WTC11 (cell line): ENCODE results near the gene TNRC18. TPM values are rescaled to one million over a fixed set of nuclear protein-coding genes. Genes with fewer than 3 reads are reported as not detected.
"Not testable (repeated sequence)": the region's sequence is repeated elsewhere in the genome, so short reads cannot be mapped to it uniquely, and the experiment has no call there.

Experiments
- ATAC-seq: fragments of 200-7000 bp; cut with Tn5 transposase; 2 replicates; pipeline ENCODE4 v1.10.0; 2021; ENCODE audit warnings: mild to moderate bottlenecking, moderate library complexity
- CTCF ChIA-PET: fragments of 300-600 bp; sonication (Branson Sonifier 250); formaldehyde crosslinking; loops from one replicate; lab custom pipeline; 2021; ENCODE audit warnings: antibody characterized with exemption; lab: Charles Lee
- POLR2A ChIA-PET: fragments of 350-600 bp; sonication (Branson Sonifier 250); formaldehyde crosslinking; loops from one replicate; lab custom pipeline; 2021; ENCODE audit warnings: antibody characterized with exemption; lab: Charles Lee
- DNase-seq: peaks from one replicate; pipeline ENCODE4 v3.0.0; 2021; ENCODE audit warnings: low spot score
- H3K27ac Mint-ChIP-seq: 2 replicates; pipeline ENCODE4 v1.8.0; 2021; ENCODE audit warnings: mixed read lengths
- H3K27me3 Mint-ChIP-seq: 2 replicates; pipeline ENCODE4 v1.8.0; 2021; ENCODE audit warnings: low read depth, mild to moderate bottlenecking, moderate library complexity, mixed read lengths
- H3K36me3 Mint-ChIP-seq: 2 replicates; pipeline ENCODE4 v1.8.0; 2021; ENCODE audit warnings: mixed read lengths
- H3K4me1 Mint-ChIP-seq: 2 replicates; pipeline ENCODE4 v1.8.0; 2022; ENCODE audit warnings: mixed read lengths
- H3K4me3 Mint-ChIP-seq: 2 replicates; pipeline ENCODE4 v1.8.0; 2021; ENCODE audit warnings: mild to moderate bottlenecking, moderate library complexity, mixed read lengths
- H3K9me3 Mint-ChIP-seq: 2 replicates; pipeline ENCODE4 v1.8.0; 2021; ENCODE audit warnings: mixed read lengths
- CBFB ChIP-seq: sonication (generic); formaldehyde crosslinking; IDR thresholded peaks from 2 replicates; pipeline ENCODE4 v1.8.1; 2022; ENCODE audit warnings: mild to moderate bottlenecking, low read depth, missing genetic modification reagents
- E2F1 ChIP-seq: sonication (generic); formaldehyde crosslinking; IDR thresholded peaks from 2 replicates; pipeline ENCODE4 v1.8.0; 2022; ENCODE audit warnings: mild to moderate bottlenecking, missing genetic modification reagents
- HMGA2 ChIP-seq: fragments of 250-450 bp; sonication (Bioruptor Pico); IDR thresholded peaks from 2 replicates; pipeline ENCODE4 v1.4.0; 2021; ENCODE audit warnings: mild to moderate bottlenecking, moderate library complexity
- JAZF1 ChIP-seq: fragments of 250-450 bp; sonication (Bioruptor Pico); IDR thresholded peaks from 2 replicates; pipeline ENCODE4 v1.9.0; 2021; ENCODE audit warnings: moderate library complexity, mild to moderate bottlenecking, inconsistent platforms
- MAX ChIP-seq: sonication (generic); formaldehyde crosslinking; IDR thresholded peaks from 2 replicates; pipeline ENCODE4 v1.8.0; 2022; ENCODE audit warnings: mild to moderate bottlenecking, missing genetic modification reagents
- NFATC4 ChIP-seq: fragments of 250-450 bp; sonication (Bioruptor Pico); IDR thresholded peaks from 2 replicates; pipeline ENCODE4 v1.9.0; 2021; ENCODE audit warnings: mild to moderate bottlenecking
- OVOL2 ChIP-seq: fragments of 250-450 bp; sonication (Bioruptor Pico); IDR thresholded peaks from 2 replicates; pipeline ENCODE4 v1.9.0; 2021; ENCODE audit warnings: mild to moderate bottlenecking, borderline replicate concordance
- RORB ChIP-seq: fragments of 250-450 bp; sonication (Bioruptor Pico); IDR thresholded peaks from 2 replicates; pipeline ENCODE4 v1.9.0; 2021; ENCODE audit warnings: mild to moderate bottlenecking
- TCF7 ChIP-seq: sonication (generic); formaldehyde crosslinking; IDR thresholded peaks from 2 replicates; pipeline ENCODE4 v1.8.0; 2022; ENCODE audit warnings: mild to moderate bottlenecking, low read depth, missing genetic modification reagents, moderate library complexity
- ZBTB21 ChIP-seq: sonication (generic); formaldehyde crosslinking; IDR thresholded peaks from 2 replicates; pipeline ENCODE4 v1.8.1; 2023; ENCODE audit warnings: mild to moderate bottlenecking, missing genetic modification reagents, borderline replicate concordance
- ZNF317 ChIP-seq: sonication (generic); formaldehyde crosslinking; IDR thresholded peaks from 2 replicates; pipeline ENCODE4 v1.8.1; 2023; ENCODE audit warnings: low read depth, mild to moderate bottlenecking, moderate library complexity, missing genetic modification reagents, borderline replicate concordance
- ZNF396 ChIP-seq: fragments of 250-450 bp; sonication (Bioruptor Pico); IDR thresholded peaks from 2 replicates; pipeline ENCODE4 v1.8.0; 2021; ENCODE audit warnings: mild to moderate bottlenecking, moderate library complexity, borderline replicate concordance
- ZNF512 ChIP-seq: sonication (generic); formaldehyde crosslinking; IDR thresholded peaks from 2 replicates; pipeline ENCODE4 v1.8.1; 2022; ENCODE audit warnings: missing genetic modification reagents, borderline replicate concordance
- ZNF671 ChIP-seq: fragments of 250-450 bp; sonication (Bioruptor Pico); IDR thresholded peaks from 2 replicates; pipeline ENCODE4 v1.8.0; 2021; ENCODE audit warnings: mild to moderate bottlenecking
- total RNA-seq: library from RNA; stranded (reverse); gene quantifications from 3 replicates; pipeline ENCODE4 v1.2.3, GENCODE V29; 2021
- TF ChIP-seq, protein P1 (sequence below): fragments of 250-450 bp; sonication (Bioruptor Pico); IDR thresholded peaks from 2 replicates; pipeline ENCODE4 v1.9.0; 2021; ENCODE audit warnings: mild to moderate bottlenecking
- TF ChIP-seq, protein P2 (sequence below): fragments of 250-450 bp; sonication (Bioruptor Pico); IDR thresholded peaks from 2 replicates; pipeline ENCODE4 v1.9.0; 2021; ENCODE audit warnings: mild to moderate bottlenecking, borderline replicate concordance
- TF ChIP-seq, protein P3 (sequence below): sonication (generic); formaldehyde crosslinking; IDR thresholded peaks from 2 replicates; pipeline ENCODE4 v1.8.0; 2023; ENCODE audit warnings: mild to moderate bottlenecking, missing genetic modification reagents

The TNRC18 gene
- total RNA-seq, 1 experiment from 2014 or later: 55.0 TPM

- no peak for ATAC-seq
- H3K9me3 Mint-ChIP-seq: peaks cover 1% of the 10 kb centered on the region; the same call in 1 of the 2 replicates
- CTCF ChIA-PET: interaction anchor here (0.6 to 1.2 kb wide), 2 partner anchors 49 to 77 kb away, joined by 5 to 9 read pairs; no protein-coding TSS in a partner anchor
- no peak for TF ChIP-seq HMGA2 (CRISPR knock-in tag)
- TF ChIP-seq NFATC4 (CRISPR knock-in tag): no peak
- no peak for TF ChIP-seq CBFB (CRISPR knock-in tag)
- TF ChIP-seq, protein P1, sequence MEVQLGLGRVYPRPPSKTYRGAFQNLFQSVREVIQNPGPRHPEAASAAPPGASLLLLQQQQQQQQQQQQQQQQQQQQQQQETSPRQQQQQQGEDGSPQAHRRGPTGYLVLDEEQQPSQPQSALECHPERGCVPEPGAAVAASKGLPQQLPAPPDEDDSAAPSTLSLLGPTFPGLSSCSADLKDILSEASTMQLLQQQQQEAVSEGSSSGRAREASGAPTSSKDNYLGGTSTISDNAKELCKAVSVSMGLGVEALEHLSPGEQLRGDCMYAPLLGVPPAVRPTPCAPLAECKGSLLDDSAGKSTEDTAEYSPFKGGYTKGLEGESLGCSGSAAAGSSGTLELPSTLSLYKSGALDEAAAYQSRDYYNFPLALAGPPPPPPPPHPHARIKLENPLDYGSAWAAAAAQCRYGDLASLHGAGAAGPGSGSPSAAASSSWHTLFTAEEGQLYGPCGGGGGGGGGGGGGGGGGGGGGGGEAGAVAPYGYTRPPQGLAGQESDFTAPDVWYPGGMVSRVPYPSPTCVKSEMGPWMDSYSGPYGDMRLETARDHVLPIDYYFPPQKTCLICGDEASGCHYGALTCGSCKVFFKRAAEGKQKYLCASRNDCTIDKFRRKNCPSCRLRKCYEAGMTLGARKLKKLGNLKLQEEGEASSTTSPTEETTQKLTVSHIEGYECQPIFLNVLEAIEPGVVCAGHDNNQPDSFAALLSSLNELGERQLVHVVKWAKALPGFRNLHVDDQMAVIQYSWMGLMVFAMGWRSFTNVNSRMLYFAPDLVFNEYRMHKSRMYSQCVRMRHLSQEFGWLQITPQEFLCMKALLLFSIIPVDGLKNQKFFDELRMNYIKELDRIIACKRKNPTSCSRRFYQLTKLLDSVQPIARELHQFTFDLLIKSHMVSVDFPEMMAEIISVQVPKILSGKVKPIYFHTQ (CRISPR knock-in tag): no peak
- TF ChIP-seq E2F1 (CRISPR knock-in tag): no peak
- TF ChIP-seq, protein P2, sequence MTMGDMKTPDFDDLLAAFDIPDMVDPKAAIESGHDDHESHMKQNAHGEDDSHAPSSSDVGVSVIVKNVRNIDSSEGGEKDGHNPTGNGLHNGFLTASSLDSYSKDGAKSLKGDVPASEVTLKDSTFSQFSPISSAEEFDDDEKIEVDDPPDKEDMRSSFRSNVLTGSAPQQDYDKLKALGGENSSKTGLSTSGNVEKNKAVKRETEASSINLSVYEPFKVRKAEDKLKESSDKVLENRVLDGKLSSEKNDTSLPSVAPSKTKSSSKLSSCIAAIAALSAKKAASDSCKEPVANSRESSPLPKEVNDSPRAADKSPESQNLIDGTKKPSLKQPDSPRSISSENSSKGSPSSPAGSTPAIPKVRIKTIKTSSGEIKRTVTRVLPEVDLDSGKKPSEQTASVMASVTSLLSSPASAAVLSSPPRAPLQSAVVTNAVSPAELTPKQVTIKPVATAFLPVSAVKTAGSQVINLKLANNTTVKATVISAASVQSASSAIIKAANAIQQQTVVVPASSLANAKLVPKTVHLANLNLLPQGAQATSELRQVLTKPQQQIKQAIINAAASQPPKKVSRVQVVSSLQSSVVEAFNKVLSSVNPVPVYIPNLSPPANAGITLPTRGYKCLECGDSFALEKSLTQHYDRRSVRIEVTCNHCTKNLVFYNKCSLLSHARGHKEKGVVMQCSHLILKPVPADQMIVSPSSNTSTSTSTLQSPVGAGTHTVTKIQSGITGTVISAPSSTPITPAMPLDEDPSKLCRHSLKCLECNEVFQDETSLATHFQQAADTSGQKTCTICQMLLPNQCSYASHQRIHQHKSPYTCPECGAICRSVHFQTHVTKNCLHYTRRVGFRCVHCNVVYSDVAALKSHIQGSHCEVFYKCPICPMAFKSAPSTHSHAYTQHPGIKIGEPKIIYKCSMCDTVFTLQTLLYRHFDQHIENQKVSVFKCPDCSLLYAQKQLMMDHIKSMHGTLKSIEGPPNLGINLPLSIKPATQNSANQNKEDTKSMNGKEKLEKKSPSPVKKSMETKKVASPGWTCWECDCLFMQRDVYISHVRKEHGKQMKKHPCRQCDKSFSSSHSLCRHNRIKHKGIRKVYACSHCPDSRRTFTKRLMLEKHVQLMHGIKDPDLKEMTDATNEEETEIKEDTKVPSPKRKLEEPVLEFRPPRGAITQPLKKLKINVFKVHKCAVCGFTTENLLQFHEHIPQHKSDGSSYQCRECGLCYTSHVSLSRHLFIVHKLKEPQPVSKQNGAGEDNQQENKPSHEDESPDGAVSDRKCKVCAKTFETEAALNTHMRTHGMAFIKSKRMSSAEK (CRISPR knock-in tag): no peak
- TF ChIP-seq, all 79 proteins: peak for 0
- POLR2A ChIA-PET: no interaction called here
- Mint-ChIP-seq H3K4me1 (0 out of 2 replicates have a peak, but pooled peaks cover under 1% of the 10 kb centered on the region), H3K4me3 (no peak overlapping the region), H3K27me3 (peaks cover 6% of the 10 kb centered on the region), H3K27ac (no peak overlapping the region), H3K36me3 (peaks cover 4% of the 10 kb centered on the region)
- DNase-seq: no peak
Measured at GRCh38 chr7:5289355-5289754, 134.3 kb downstream of the TNRC18 start.

DNA sequence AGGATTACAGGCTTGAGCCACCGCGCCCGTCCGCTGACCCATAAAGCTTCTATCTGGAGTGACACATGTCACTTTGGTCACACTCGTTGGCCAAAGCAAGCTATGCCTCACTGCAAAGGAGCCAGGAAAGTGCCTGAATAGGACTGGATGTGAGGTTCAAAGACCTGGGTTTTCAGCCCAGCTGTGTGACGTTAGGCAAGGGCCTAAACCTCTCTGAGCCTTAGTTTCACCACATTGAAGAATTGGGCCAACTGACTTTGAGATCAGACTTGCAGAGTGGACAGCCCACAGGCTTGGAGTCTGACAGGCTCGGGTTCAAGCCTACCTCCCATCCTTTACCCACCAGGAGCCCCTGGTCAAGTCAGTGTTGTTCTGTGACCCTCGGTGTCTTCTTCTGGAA lies 135.1 kb downstream of the TNRC18 start:
- H3K4me1 Mint-ChIP-seq, ATAC-seq, H3K9me3 Mint-ChIP-seq, H3K36me3 Mint-ChIP-seq, H3K4me3 Mint-ChIP-seq, DNase-seq, POLR2A ChIA-PET, H3K27ac Mint-ChIP-seq: not testable (repeated sequence)
- peaks cover 14% of the 10 kb centered on the region for H3K27me3 Mint-ChIP-seq
- CTCF ChIA-PET: interaction anchor here (1.8 kb wide), 1 partner anchor 49 kb away, joined by 10 read pairs; no protein-coding TSS in a partner anchor

GRCh38 chr7:5287802-5288201 lies 135.8 kb downstream of the TNRC18 start:
- CTCF ChIA-PET: interaction anchor here (0.6 to 1.8 kb wide), 3 partner anchors 48 to 321 kb away, joined by 3 to 10 read pairs (median 5); no protein-coding TSS in a partner anchor
- Mint-ChIP-seq H3K27ac (no peak overlapping the region), H3K27me3 (peaks cover 15% of the 10 kb centered on the region), H3K4me3 (no peak overlapping the region), H3K4me1 (0 out of 2 replicates have a peak, but pooled peaks cover 2% of the 10 kb centered on the region), H3K9me3 (no peaks in the 10 kb centered on the region), H3K36me3 (no peaks in the 10 kb centered on the region)
- TF ChIP-seq, protein P3, sequence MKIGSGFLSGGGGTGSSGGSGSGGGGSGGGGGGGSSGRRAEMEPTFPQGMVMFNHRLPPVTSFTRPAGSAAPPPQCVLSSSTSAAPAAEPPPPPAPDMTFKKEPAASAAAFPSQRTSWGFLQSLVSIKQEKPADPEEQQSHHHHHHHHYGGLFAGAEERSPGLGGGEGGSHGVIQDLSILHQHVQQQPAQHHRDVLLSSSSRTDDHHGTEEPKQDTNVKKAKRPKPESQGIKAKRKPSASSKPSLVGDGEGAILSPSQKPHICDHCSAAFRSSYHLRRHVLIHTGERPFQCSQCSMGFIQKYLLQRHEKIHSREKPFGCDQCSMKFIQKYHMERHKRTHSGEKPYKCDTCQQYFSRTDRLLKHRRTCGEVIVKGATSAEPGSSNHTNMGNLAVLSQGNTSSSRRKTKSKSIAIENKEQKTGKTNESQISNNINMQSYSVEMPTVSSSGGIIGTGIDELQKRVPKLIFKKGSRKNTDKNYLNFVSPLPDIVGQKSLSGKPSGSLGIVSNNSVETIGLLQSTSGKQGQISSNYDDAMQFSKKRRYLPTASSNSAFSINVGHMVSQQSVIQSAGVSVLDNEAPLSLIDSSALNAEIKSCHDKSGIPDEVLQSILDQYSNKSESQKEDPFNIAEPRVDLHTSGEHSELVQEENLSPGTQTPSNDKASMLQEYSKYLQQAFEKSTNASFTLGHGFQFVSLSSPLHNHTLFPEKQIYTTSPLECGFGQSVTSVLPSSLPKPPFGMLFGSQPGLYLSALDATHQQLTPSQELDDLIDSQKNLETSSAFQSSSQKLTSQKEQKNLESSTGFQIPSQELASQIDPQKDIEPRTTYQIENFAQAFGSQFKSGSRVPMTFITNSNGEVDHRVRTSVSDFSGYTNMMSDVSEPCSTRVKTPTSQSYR (CRISPR knock-in tag): no peak
- TF ChIP-seq OVOL2 (CRISPR knock-in tag) (no peak), ZNF512 (CRISPR knock-in tag) (no peak), ZNF396 (CRISPR knock-in tag) (no peak), ZBTB21 (CRISPR knock-in tag) (no peak), RORB (CRISPR knock-in tag) (no peak), JAZF1 (CRISPR knock-in tag) (no peak), ZNF317 (CRISPR knock-in tag) (no peak), ZNF671 (CRISPR knock-in tag) (no peak), TCF7 (no peak), MAX (CRISPR knock-in tag) (no peak)
- DNase-seq: no peak
- ATAC-seq: no peak
- POLR2A ChIA-PET: no interaction called here
